NCI-H69 (cell line): ENCODE data around the gene GNPTAB.
"Not testable (repeated sequence)": the region's sequence is repeated elsewhere in the genome, so short reads cannot be mapped to it uniquely, and the experiment has no call there.

Experiments
- DNase-seq: peaks from one replicate; lab custom pipeline; 2025; lab: John Stamatoyannopoulos, UW

GNPTAB gene

DNA sequence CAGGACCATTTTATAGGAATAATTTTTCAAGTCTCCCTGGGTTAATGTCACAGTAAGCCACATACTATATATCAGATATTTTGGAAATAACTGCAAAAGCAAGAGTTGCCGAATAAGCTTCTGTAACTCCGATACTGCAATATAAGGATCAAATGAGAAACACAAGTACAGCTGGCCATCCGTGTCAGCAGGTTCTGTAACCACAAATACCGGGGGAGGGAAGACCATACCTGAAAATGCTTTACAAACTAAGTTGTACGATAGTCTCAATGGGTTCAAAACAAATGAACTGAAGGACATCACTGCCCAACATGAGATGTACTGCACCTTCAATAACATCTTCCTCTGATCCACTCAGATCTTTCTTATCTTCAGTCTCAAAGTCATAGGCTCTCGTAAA lies 93.3 kb downstream of the GNPTAB start:
- DNase-seq = no peak

DNA sequence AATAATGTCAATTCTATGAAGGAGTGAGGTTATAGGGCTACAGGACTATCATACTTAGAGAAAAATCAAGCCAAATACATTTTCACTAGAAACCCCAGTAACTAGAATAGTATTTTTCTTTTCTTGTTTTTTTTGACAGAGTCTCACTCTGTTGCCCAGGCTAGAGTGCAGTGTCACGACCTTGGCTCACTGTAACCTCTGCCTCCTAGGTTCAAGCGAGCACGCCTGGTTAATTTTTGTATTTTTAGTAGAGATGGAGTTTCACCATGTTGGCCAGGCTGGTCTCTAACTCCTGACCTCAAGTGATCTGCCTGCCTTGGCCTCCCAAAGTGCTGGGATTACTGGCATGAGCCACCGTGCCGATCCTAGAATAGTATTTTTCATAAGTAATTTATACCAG lies 96.3 kb downstream of the GNPTAB start:
- not testable (repeated sequence) for DNase-seq

DNA sequence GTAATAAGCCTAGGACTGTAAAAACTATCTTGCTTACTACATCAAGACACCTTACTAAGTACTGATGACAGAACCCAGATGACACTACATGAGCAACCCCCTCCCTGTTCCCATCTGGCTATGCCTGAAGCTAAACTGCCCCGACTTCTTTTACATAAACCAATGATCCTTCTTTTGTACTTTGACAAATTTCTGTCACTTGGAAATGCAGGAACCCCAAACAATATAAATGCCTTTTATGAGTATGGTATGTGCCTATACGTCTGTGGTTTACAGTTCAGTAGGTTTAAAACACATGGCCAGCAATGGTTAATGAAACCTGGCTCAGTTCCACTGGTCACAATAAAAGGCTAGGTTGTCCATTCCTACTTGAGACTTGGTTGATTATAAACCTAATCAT lies 97.6 kb downstream of the GNPTAB start:
- DNase-seq = no peak

GRCh38 chr12:101732318-101732717 lies 98.4 kb downstream of the GNPTAB start:
- no peak for DNase-seq

GRCh38 chr12:101729842-101730241 lies 100.9 kb downstream of the GNPTAB start:
- DNase-seq = no peak

GRCh38 chr12:101727098-101727497 lies 103.7 kb downstream of the GNPTAB start:
- DNase-seq = no peak

DNA sequence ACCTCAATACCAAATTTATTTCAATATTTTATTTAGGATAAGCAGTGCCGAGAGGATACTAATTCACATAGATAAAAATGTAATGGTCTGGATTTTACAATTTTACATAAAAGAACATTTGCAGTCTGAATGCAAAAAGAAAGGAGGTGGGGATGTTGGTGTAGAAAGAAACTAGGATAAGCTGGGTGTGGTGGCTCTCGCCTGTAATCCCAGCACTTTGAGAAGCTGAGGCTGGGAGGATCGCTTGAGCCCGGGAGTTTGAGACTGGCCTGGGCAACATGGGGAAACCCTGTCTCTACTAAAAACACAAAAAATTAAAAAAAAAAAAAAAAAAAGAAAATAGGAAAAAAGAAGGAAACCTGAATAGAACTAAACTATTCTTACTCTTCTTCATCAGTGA lies 108.4 kb downstream of the GNPTAB start:
- DNase-seq = no peak

- DNase-seq = no peak
These were observed 110.6 kb downstream of the GNPTAB start for GRCh38 chr12:101720118-101720517.

GRCh38 chr12:101719566-101719965 lies 111.2 kb downstream of the GNPTAB start:
- no peak for DNase-seq

DNA sequence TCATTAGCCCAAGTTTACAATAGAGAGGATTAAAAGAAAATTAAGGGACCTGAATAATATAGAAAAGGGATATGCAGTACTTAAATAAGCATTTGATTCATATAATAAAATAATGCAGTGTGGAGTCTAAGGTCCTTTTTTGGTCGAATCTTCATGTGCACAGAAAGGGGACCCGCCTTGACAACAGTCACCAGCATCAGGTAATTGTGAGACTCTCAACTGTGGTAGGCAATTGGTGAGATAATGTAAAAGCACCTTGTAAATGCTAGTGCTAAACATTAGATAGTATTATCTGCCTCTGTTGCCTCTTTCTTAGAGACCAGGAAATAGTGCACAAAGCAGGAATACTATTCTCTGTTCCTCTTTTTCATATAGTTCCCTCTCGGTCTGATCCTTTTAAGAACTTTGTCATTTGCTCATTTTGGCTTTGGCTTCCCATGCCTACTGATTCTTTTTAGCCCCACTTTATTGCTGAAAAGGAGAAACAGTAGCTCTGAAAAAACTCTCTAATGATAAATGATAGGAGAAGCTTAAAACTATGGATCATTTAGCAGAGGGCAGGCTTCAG lies 115.8 kb downstream of the GNPTAB start:
- DNase-seq = no peak

- no peak for DNase-seq
These were observed 116.8 kb downstream of the GNPTAB start for GRCh38 chr12:101713930-101714329.

- no peak for DNase-seq
These were observed 117.6 kb downstream of the GNPTAB start for GRCh38 chr12:101713059-101713682.

- DNase-seq = no peak
These were observed 120.5 kb downstream of the GNPTAB start for GRCh38 chr12:101710288-101710687.

- DNase-seq = no peak
These were observed 123.5 kb downstream of the GNPTAB start for GRCh38 chr12:101707131-101707782.

DNA sequence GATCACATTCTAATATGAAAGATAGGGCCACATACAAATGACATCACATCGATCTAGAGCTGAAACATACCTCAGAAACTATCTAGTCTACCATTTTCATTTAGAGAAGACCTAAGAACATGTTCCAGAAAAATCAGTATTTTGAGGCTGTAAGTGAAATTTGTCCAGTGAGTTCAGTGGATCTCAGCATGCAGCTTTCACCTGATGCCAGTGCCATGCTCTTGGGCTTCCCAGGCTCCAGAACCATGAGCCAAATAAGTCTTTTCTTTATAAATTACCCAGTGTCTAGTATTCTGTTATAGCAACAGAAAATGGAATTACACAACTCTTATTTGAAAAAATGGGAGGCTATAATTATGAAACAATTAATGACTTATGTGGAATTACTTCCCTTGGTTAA lies 124.4 kb downstream of the GNPTAB start:
- no peak for DNase-seq

DNA sequence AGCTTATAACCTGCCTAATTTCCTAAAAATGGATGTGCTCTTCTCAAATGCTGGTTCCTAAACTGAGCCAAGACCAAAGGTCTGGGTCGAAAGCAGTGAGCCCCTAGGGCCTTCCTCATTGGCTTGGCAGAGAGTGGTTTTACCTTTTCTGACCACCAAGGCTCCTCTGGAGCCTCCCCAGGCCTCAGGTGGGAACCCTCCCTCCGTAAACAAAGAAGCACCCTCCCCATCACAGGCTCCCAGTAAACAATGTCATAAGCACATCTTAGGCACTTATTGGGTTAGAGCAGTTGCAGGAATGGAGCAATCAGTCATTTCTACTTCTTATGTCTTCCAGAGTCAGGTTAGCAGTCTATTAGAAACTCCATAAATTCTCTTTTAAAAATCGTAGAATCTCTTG lies 127.3 kb downstream of the GNPTAB start:
- DNase-seq = peak; percentile 32

DNA sequence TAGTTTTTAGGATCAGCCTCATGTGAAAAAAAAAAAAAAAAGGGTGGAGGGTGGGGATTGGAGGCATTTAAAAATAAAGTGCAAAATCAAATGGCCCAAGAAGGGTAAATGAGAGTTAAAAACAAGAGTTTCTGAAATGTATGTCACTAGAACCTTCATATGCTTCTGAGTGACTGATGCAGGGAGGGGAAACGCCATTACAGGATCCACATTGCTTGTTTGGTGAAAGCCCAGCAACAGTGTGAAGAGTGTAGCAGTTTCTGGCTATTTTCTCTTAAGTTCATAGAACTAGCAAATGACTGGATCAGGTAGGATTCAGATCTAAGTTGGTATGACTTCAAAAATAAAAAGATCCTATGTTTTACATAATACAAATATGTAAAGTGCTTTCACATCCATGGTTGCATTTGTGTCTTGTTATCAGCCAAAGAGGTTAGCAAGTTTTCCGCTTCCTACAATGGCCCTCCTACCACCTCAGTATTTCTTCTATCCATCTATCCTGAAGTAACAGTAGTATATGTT lies 130.4 kb downstream of the GNPTAB start:
- no peak for DNase-seq

- peak; percentile 50 for DNase-seq
These were observed 131.9 kb downstream of the GNPTAB start for GRCh38 chr12:101698800-101699347.

DNA sequence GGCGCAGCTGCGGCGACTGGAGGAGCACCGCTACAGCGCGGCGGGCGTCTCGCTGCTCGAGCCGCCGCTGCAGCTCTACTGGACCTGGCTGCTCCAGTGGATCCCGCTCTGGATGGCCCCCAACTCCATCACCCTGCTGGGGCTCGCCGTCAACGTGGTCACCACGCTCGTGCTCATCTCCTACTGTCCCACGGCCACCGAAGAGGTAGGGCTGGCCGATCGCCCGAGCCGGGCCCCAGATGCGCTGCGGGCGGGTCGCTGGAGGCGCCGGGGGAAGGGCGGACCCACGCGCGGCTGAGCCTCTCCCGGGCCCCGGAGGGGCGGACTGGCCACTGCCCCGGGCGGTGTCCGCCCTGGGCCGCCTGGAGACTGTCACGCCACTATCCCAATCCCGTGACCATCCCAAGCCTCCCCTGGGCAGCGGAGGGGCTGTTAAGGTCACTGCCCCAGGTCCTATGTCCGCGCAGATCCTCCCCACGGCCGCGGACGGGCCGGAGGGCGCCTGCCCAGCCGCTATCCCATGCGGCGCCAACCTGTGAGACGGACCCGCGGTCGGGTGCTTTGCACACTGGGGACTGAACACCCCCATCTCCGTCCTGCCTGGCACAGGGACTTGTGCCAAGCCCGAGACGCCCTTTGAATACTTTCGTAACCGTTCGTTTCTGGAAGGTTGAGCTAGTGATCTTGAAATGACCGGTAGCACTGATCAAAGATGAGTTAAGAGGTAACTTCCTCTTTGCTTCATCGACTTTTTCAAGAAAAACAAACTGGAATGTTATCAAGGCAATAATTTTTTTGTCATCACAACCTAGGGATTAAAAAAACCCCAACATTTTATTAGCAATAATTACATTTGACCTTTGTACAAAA lies 132.6 kb downstream of the GNPTAB start:
- DNase-seq = peak; percentile 55

GRCh38 chr12:101697197-101697929 lies 133.4 kb downstream of the GNPTAB start, which contains the start of gene CHPT1:
TSS of gene CHPT1 (plus strand) at chr12:101697640. CDS start at chr12:101697862, 222 bp downstream.
- peak; percentile 86 for DNase-seq
